ENCODE results near the gene DNAJC11. TPM values are rescaled to one million over a fixed set of nuclear protein-coding genes. Genes with fewer than 3 reads are reported as not detected.

The DNAJC11 gene
- polyA plus RNA-seq, 1 experiment: 41.9 TPM

GRCh38 chr1:6591222-6591621, 110.4 kb downstream of the DNAJC11 start:
- Histone ChIP-seq H3K4me3 (ENCODE audit: low read depth, low read length) (no peak overlapping the region), H3K9me3 (ENCODE audit: control insufficient read depth, insufficient read depth, low read length) (no peaks in the 10 kb centered on the region), H3K27me3 (ENCODE audit: control insufficient read depth, insufficient read depth, low read length) (no peaks in the 10 kb centered on the region), H3K27ac (ENCODE audit: low read depth, low read length) (no peak overlapping the region)
- ChIA-PET CTCF (interaction anchor here (1.1 to 1.4 kb wide), 2 partner anchors 37 to 56 kb away, joined by 3 to 4 read pairs; partner anchors contain the start of gene NOL9), POLR2A (no interaction called here)
- TF ChIP-seq CTCF (IDR thresholded peaks at IDR 0.05; ENCODE audit: low read depth, low read length): no peak
- DNase-seq (ENCODE audit: low read depth, low spot score): no peak

GRCh38 chr1:6590046-6590445, 111.6 kb downstream of the DNAJC11 start:
- ChIA-PET CTCF (no interaction called here), POLR2A (interaction anchor here (1.1 kb wide), 1 partner anchor 10 kb away, joined by 3 read pairs; the partner anchor contains the start of gene ZBTB48)
- no peak for DNase-seq (ENCODE audit: low read depth, low spot score)
- no peak for TF ChIP-seq CTCF (IDR thresholded peaks at IDR 0.05; ENCODE audit: low read depth, low read length)
- Histone ChIP-seq H3K4me3 (ENCODE audit: low read depth, low read length) (no peak overlapping the region), H3K9me3 (ENCODE audit: control insufficient read depth, insufficient read depth, low read length) (no peaks in the 10 kb centered on the region), H3K27ac (ENCODE audit: low read depth, low read length) (no peak overlapping the region), H3K27me3 (ENCODE audit: control insufficient read depth, insufficient read depth, low read length) (no peaks in the 10 kb centered on the region)

- no peak for TF ChIP-seq CTCF (IDR thresholded peaks at IDR 0.05; ENCODE audit: low read depth, low read length)
- POLR2A ChIA-PET: interaction anchor here (1.1 kb wide), 3 partner anchors 9 to 11 kb away, joined by 3 to 5 read pairs (median 3); partner anchors contain the start of gene ZBTB48
- CTCF ChIA-PET: no interaction called here
Measured at GRCh38 chr1:6588893-6589520, 112.6 kb downstream of the DNAJC11 start.

GRCh38 chr1:6588128-6588892, 113.3 kb downstream of the DNAJC11 start:
- H3K27me3 ChIP-seq (ENCODE audit: control insufficient read depth, insufficient read depth, low read length): no peaks in the 10 kb centered on the region
- ChIA-PET CTCF (no interaction called here), POLR2A (interaction anchor here (1.1 to 1.6 kb wide), 3 partner anchors 10 to 14 kb away, joined by 3 to 6 read pairs (median 5); partner anchors contain the start of gene KLHL21)
- H3K9me3 ChIP-seq (ENCODE audit: control insufficient read depth, insufficient read depth, low read length): no peaks in the 10 kb centered on the region
- H3K4me3 ChIP-seq (ENCODE audit: low read depth, low read length): no peak overlapping the region
- H3K27ac ChIP-seq (ENCODE audit: low read depth, low read length): no peak overlapping the region
- TF ChIP-seq CTCF (IDR thresholded peaks at IDR 0.05; ENCODE audit: low read depth, low read length): no peak
- DNase-seq (ENCODE audit: low read depth, low spot score): no peak

More at GRCh38 chr1:6588893-6589520, 112.6 kb downstream of the DNAJC11 start:
- DNase-seq (ENCODE audit: low read depth, low spot score): no peak
- H3K27me3 ChIP-seq (ENCODE audit: control insufficient read depth, insufficient read depth, low read length): no peaks in the 10 kb centered on the region
- H3K27ac ChIP-seq (ENCODE audit: low read depth, low read length): no peak overlapping the region
- no peaks in the 10 kb centered on the region for H3K9me3 ChIP-seq (ENCODE audit: control insufficient read depth, insufficient read depth, low read length)
- H3K4me3 ChIP-seq (ENCODE audit: low read depth, low read length): no peak overlapping the region
